Measurements from ENCODE around the gene PAQR8.
"Not testable (repeated sequence)": the region's sequence is repeated elsewhere in the genome, so short reads cannot be mapped to it uniquely, and the experiment has no call there.

The PAQR8 gene

GRCh38 chr6:52415333-52415732, 53.4 kb downstream of the PAQR8 start:
- DNase-seq = no peak

GRCh38 chr6:52415917-52416628, 54.1 kb downstream of the PAQR8 start:
- DNase-seq = no peak

DNA sequence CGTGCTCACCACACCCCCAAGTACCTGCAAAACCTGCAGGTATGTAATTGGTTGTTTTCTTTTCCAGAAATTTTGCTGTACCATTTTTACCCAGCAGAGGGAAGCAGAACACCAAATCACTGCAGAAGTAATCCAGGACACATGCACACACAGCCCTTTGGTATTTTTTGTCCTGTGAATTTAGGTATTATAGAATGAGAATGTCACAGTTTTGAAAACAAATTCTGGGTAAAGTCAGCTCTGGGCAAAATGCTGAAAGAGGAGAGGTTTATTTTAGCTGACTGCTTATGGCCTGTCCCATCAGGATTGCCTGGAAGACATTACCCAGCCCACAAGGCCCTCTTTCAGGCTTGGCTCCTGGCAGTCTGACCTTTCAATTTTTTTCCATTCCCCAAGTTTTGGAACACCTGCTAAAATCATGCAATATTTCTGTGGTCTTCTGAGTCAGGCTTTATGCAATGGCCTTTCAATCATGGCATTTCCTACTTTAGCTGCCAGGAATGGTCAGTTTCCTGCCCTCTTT, 54.7 kb downstream of the PAQR8 start:
- no peak for DNase-seq

GRCh38 chr6:52417675-52418111, 55.7 kb downstream of the PAQR8 start:
- DNase-seq = no peak

GRCh38 chr6:52418606-52419005, 56.7 kb downstream of the PAQR8 start:
- no peak for DNase-seq

- DNase-seq = peak; percentile 98
These were observed 58.1 kb downstream of the PAQR8 start, which contains the start of gene EFHC1 for GRCh38 chr6:52419809-52420667. Gene EFHC1, plus strand, starts transcription at chr6:52420342. Its CDS starts 69 bp downstream, at chr6:52420411.

DNA sequence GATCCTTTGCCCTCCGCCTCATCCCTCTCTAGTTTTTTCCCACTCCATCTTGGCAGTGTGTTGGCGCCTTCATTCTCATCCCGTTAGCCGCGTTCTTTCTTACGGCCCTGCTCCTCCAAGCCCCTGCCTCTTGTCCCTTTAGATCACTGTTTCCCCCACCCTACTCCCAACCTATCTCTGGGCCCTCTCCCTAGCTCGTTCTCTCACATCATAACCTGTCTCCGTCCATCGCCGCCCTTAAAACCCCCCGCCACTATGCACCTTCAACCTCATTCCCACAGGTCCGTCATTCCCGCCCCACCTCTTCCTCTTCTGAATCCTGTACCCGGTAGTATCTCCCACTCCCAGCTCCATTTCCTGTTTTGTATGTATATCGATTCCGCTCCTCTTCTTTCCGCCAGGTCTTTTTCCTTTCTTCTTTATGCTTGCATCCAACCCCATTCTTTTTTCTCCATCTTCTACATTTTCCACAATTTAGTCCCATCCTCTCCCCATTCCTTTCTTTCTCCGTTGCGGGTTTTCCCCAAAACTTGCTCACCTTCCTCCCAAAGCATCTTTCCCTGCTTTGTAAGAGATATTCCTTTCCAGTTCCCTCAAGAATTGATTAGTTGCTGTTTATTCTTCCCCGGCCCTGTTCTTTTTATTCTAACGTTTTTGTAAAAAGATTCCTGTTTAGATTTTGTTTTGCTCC, 58.9 kb downstream of the PAQR8 start:
- peak in 1 of 2 donors; percentile 50 for DNase-seq

DNA sequence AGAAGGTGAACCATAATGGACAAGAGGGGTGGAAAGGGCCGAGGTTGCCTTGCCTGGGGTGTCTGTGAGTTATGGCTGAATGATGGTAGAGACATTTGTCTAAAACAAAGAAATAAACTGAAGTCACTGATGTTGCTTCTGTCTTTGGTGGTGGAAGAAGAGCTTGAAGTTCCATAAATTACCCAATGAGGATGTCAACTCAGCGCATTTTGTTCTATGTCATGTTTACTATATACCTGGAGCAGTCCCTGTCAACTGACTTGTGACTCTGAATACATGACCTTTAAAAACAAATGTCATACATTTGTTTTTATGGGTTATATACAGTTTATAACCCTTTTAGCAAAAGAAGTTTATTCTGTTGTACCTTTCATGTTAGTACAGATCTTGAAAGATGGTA, 60.2 kb downstream of the PAQR8 start:
- DNase-seq = no peak

- DNase-seq = no peak
These were observed 61.5 kb downstream of the PAQR8 start for GRCh38 chr6:52423448-52423847.

DNA sequence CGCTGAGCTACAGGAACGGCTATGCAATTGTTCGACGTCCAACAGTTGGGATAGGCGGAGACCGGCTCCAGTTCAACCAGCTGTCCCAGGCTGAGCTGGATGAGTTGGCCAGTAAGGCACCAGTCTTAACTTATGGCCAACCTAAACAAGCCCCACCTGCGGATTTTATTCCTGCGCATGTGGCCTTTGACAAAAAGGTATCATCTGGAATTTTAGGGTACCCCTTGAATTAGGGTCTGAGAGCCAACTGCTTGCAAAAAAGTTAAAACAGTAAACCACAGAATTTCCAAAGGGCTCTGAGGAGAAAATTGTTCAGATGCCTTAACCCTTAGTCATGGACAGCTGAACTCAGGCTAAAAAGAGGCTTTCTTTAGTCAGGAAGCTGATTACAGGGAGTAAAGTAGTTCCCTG, 62.0 kb downstream of the PAQR8 start:
- no peak for DNase-seq

- no peak for DNase-seq
These were observed 62.6 kb downstream of the PAQR8 start for GRCh38 chr6:52424513-52424912.

- no peak for DNase-seq
These were observed 64.7 kb downstream of the PAQR8 start for GRCh38 chr6:52426667-52427066.

- not testable (repeated sequence) for DNase-seq
These were observed 71.3 kb downstream of the PAQR8 start for GRCh38 chr6:52433294-52433693.

GRCh38 chr6:52435345-52435744, 73.4 kb downstream of the PAQR8 start:
- no peak for DNase-seq

DNA sequence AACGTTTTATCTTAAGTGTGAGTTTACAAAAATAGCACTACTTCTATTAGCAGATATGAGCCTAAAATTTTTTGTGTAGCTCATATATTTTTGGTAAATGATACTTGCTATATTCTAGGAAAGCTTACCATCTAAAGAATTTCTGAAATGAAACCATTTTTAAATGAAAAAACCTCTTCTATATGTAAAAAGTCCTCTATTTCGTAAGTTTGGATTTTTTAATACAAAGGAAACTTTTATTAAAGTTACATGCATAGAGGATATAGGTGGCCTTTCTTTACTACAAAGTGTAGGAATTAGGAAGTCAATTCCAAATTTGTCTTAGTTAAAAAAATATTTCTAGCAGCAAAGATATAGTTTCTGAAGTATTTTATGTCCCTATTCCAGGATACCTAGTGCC, 77.0 kb downstream of the PAQR8 start:
- no peak for DNase-seq

- DNase-seq = no peak
These were observed 92.6 kb downstream of the PAQR8 start for GRCh38 chr6:52454556-52454955.

GRCh38 chr6:52457096-52457495, 95.1 kb downstream of the PAQR8 start:
- no peak for DNase-seq

Data from hippocampal formation (tissue), 2 donors.